Activated T-cell treated with anti-CD3 and anti-CD28 coated beads for 4 hours (primary cell): ENCODE results near the gene PDE7B.

ENCODE experiments used
- DNase-seq: peaks from one replicate; pipeline ENCODE4 v3.0.0-alpha.2; 2020

PDE7B gene

DNA sequence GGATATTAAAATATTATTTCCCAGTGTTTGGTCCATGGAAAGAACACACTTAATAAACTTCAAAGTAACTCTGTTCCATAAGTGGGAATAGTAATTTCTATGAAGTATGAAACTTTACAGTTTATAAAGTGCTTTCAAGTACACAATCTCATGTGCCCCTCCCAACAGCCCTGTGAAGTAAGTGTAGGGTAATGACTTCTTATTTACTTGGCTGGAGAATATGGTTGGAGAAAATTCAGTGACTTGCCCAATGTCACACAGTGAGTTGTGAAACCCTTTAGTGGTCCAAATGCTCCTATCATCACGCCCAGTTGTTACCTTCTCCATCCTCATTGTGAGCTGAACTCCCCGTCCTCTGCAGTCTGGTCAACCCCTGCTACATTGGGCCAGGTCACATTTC is 141.2 kb downstream of the PDE7B start:
- no peak for DNase-seq

GRCh38 chr6:135993361-135993760 is 141.9 kb downstream of the PDE7B start:
- no peak for DNase-seq

DNA sequence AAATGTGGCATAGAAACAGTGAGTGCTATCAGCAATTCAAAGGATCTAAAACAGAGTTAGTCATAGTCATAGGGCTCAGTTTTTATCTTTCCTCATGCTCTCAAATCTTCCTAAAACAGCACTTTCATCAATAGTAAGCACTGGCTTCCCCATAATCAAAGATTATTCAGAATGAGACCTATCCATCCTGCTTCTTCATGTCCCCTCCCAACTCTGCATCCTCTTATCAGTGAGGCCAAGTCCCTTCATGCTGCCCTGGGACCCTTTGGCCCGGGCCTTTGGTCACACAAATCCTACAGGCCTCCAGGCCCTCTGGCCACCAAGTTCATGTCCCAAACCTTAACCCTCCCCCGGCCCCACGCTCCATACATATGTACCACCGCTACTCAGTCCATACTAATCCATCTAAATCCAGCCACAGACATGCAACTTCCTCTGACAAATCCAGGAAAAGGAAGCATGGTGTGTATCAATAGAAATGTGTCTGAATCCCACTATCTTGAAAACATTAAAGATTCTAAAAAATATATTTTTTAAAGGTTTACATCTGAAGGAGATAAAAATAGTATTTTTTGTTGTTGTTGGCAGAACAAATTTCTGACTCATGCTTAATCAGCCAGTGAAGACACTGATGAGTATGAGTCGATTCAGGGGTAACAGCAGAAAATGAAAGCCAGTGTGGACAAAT is 143.5 kb downstream of the PDE7B start:
- DNase-seq = no peak

GRCh38 chr6:135995545-135995898 is 144.0 kb downstream of the PDE7B start:
- DNase-seq = no peak

DNA sequence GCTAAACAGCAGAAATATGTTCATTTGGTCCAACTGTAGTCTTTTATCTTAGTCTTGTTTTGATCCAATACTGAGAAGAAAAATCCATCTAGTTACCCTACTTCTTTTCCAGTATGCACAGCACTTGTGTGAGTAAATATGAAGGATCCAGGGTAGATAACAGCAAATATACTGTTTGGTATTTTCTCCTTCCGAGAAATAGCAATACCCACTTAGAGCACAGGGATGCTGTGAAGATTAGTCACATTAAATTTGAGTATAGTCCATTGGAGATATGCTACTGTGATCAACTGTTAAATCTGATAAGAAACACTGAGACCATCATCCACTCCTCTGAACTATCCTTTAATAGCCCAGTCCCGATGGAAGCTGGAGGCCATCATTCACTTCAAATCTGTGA is 145.2 kb downstream of the PDE7B start:
- no peak for DNase-seq

- DNase-seq = no peak
Measured at GRCh38 chr6:135999393-135999792, 147.9 kb downstream of the PDE7B start.

DNA sequence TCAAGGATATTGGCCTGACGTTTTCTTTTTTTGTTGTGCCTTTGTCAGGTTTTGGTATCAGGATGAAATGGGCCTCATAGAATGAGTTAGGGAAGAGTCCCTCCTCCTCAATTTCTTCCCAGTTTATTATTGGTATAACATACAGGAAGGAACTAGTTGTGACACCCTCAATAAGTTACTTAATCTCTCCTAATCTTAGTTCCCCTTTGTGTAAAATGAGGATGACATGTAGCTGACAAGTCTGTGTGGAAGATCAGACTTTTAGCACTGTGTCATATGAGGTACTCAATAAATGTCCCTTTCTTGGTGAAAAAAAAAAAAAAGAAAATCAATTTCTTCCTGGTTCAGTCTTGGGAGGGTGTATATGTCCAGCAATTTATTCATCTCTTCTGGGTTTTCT is 155.8 kb downstream of the PDE7B start:
- DNase-seq = no peak

- no peak for DNase-seq
Measured at GRCh38 chr6:136011475-136011874, 160.0 kb downstream of the PDE7B start.

GRCh38 chr6:136012198-136012887 is 160.8 kb downstream of the PDE7B start:
- DNase-seq = no peak

DNA sequence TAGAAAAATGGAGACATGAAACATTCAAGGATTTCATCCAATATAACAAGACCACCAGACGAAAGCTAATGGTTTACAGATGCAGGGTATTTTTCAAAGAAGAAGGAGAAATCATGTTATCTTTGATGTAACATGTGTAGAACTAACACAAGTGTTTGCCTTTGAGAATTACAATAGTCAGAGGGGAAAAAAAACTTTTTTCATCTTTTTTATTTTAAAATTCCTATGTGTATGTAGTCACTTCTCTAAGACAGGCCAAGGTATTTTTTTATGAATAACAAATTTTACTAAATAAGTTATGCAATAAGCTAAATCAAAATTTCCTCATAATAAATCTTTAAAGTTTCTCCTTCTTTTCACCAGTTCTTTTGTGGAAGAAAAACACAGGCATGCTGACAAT is 161.4 kb downstream of the PDE7B start:
- no peak for DNase-seq

GRCh38 chr6:136014454-136015437 is 163.2 kb downstream of the PDE7B start:
- no peak for DNase-seq

GRCh38 chr6:136015531-136015930 is 164.0 kb downstream of the PDE7B start:
- no peak for DNase-seq

DNA sequence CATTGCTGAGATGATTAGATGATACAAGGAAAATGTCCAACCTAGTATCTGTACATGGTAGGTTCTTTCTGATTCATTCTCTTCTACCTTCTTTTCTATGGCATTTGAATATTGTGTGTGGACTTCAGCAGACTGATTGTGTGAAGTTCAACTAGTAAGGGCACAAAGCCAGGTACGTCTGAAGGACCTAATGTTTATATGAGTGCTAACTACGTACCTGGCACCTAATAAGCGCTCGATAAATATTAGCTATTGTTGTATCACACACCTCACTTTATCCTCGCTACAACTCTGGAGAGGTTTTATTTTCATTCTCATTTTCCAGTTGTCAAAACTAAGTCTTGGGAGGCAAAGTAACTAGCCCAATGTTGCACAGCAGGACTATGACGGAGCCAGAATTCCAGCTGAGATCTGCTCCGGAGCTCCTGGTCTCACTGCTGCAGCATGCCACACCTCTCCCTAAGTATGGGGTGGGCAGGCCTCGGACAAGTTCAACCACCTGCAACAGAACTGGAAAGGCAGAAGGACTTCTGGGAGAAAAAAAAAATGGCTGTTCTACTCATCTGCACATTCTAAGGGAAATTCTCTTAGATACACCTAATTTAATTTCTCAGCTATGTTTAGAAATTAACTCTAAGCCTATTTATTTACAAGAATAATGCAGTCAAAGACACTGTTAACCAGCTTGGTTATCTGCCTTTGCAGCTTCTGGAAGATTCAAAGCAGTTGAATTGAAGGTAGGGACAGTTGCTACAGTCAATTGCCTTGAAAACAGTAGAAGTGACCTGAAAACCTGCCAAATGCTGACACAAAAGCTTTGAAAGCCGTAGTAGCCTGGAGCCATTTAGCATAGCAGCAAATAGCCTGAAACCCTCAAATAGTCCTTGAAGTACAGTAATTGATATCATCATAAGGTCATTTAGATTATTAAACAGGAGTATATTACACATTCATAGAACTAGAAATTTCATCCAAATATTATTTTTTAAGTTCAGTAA is 165.0 kb downstream of the PDE7B start:
- no peak for DNase-seq

DNA sequence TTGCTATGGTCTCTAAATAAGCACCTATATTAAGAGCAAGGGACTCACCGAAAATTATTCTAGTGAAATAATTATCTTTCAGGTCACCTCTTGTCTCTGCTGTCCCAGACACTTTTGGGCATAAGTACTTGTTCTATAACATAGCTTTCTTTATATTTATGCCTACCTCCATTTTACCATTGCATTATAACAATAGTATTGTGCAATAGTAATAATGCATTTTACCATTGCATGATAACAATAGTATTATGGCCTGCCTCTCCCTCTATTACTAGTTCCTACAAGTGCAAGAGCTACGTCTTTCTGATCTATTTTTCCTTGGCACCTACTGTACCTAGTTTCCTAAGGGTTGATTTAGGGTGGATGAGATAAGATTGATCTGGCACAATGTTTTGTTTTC is 169.2 kb downstream of the PDE7B start:
- DNase-seq = no peak

GRCh38 chr6:136022224-136022874 is 170.8 kb downstream of the PDE7B start:
- no peak for DNase-seq

GRCh38 chr6:136024711-136025110 is 173.2 kb downstream of the PDE7B start:
- DNase-seq = no peak

- DNase-seq = no peak
Measured at GRCh38 chr6:136025736-136026135, 174.2 kb downstream of the PDE7B start.

DNA sequence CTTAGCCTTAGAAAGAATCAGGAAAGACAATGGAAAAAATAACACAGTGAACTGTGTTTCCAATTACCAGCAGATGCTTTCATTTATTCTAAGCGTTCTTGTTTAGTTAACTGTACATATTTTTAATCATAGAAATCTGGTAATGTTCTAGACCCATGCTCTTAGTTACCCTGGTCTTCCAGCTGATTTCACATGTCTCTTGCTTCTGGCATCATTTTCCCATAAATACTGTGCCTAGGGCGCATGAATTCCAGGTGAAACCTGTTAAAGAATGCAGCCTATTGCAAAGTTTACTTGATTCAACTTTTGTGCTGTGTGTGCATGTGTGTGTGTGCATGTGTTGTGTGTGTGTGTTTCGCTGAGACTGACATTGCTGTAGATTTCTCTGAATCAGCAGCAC is 178.6 kb downstream of the PDE7B start:
- no peak for DNase-seq

DNA sequence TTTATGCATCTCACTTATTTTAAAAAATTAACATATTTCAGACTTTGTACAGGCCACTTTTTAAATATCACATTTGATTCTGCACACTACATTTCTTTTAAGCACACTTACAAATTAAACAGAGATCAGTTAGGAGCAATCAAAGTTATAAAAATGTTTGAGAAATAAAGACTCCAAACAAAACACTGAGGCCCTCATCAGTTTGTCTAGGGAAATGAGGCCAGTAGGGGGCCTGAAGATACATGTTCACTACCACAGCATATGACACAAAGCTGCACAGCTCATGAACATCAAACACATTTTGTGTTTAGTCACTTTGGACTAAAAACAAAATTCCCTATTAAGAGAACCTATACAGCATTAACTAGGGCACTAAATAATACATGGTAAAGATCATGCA is 180.5 kb downstream of the PDE7B start:
- no peak for DNase-seq

DNA sequence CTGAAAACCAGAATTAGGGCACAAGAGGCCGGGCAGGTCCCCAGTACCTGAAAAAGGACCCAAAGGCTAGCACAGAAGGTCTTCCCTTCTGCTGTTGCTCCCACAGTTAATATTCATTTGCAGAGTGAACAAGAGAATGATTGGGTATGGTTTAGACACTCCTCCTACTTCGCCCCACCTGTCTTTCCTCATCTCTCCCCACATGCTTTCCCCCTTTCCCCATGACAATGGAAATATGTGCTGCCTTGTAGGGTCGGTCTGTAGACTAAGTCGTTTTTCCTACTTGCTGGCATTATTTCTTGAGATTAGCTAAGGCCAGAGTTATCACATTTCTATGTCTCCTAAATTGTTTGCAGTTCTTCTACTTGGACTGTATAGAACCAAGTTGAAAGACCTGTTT is 181.9 kb downstream of the PDE7B start:
- DNase-seq = no peak

DNA sequence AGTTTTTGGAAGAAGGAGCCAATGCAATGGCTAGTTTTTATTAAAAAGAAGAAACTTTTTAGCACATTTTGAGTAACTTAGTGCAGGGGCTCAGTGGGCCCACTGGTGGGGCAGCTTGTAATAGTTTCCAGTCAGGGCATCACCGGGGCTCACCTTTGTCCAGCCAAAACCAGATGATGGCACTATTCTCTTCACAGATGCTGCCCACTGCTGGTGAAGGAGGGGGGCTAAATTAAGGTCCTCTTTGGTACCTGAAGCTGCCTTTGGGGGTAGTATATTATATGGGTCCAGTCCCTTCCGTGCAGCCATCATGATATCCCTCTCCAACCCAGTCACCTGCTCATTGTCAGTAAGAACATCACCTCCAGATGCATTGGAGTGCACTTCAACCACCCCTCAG is 182.9 kb downstream of the PDE7B start:
- DNase-seq = no peak
